GM18519 (cell line): ENCODE results near the gene PDZRN3.

Source experiments
- ATAC-seq: cut with Tn5 transposase; IDR thresholded peaks from one replicate; pipeline ENCODE4 v1.9.1; 2021; ENCODE audit warnings: mild to moderate bottlenecking, moderate library complexity; ENCODE audit not compliant: unreplicated experiment, low FRiP score

The PDZRN3 gene

DNA sequence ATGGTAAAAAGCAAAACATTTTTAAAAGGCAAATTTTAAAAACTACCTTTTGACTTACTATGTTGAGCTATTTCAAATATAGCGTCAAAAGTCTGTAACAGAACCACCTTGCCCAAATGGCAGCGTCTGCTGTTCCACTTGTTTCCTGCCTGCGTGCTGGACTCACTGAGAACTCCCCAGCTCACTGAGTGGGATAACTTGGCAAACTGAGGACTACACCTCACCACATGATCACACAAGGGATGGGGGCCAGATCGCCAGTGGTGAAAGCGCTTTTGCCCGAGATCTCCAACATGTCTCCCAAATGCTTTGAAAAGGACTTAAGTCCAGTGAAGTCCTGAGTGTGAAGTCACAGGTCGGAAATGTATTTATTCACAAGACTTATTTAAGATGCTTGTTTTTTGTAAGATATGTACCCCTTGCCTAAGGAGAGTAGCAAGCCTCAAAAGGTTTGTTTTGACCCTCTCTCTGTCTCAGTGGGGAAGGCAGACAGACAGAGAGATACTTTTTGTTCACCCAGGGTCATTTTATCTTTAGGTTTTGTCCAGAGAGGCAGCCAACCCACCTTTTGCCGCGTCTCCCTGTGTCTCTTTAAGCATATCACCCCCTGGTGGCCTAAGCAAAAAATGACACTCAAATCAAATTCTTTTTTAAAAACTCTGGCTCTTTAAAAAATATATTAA, 192.6 kb downstream of the PDZRN3 start:
- ATAC-seq, result no peak

DNA sequence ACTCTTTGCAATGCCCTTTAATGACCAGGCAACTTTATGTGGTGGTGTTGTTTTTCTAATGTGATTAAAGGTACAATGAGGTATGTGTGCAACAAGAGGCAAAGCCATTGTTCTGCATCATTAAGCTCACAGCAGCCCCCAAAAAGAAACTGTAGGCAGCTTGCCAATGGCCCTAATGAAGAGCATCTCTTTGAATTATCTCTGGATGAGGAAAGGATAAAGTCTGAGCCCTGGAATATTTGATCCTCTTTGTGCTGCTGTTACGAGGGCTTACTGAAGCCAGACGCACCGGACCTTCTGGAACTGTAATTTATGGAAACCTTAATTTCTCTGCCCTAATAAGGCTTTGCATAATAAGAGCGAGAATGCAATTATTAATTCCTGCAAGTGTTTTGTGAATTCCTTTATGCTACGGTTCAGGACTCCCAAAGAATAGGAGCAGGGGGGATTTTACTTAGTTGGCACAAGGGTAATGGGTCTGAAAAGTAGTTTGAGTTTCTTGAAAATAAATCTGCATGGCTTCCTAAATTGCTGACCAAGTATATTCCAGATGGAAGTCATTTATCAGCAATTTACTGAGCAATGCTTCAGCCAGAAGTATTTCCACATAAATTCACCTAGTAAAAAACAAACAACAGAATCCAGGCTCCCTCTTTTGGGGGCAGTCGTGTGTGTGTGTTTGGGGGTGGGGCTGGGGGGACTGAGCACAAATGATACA, 193.4 kb downstream of the PDZRN3 start:
- ATAC-seq, result no peak

DNA sequence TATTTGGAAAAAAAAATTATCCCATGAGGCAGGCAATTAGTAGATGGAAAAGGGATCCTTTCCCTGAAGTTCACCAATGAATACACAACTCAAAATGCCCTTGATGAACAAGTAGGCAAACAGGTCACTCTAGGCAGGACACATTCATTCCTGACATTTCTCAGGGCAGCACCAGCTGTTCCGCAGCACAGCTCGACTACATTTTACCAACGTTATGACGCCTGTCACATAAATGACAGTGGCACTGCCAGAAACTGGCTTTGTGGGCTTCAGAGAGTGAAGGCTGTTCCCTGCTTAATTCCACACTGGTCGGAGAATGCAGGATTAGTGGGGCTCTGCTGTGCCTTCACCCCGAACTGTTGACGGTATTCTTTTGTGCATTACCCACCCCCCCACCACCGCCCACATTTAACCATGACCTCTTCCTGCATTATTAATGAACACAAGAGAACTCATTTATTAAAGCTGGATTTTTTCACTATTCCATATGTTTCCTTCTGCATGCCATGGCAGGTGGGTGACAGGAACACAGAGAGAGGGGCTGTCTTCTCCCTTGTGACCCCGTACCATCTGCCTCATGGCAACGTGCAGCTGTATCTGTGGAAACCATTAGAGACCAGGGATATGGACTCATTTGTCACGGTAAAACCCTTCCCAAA, 197.6 kb downstream of the PDZRN3 start:
- ATAC-seq, result no peak

DNA sequence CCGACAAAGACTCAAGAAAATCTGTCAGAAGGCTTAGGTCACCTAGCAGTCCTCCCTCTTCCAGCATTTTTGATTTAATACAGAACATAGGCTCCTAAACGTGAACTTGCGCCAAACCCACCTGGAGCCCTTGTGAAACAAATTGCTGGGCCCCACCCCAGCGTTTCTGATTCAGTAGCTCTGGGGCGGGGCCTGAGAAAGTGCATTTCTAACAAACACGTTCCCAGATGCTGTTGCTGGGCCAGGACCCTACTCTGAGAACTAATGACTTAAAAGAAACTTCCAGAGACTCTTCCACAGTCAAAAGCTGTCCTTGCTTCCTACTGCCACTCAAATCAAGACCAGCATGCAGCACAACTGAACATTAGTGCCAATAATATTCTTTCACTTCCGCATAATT, 198.1 kb downstream of the PDZRN3 start:
- no peak for ATAC-seq

DNA sequence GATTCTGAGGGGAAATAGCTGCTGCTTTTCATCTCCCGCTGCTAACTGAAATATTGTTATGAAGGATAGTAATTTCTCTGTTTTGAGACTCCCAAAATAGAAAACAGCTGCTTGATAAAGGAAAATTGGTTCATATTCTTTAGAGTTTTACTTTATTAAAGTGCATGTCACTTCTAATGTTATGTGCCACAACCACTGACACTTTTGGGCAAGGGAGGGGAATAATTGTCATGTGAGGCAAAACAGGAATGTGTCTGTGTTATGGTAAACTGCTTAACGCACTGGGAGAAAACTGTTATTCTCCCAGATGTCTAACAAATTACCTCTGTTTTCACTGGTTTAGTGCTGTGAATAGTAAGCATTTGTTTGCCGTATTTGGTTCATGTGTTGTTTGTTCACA, 201.6 kb downstream of the PDZRN3 start:
- no peak for ATAC-seq

DNA sequence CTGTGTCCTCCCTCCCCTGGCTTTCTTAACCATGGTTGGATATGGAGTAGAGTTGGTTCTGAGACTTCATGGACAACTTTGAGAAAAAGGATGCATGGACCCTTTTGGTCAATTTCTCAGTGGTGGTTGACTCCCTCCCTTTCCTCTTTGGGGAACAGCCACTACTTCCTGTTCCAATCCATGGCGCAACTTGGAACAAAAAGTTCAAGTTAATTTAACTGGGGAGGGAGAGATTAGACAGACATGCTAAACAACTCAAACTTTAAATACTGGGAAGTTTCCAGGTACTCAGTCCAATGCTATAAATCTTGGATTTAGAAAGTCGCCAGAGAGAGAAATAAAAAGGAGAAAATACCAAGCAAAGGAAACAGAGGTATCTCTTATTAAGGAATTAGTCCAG, 202.2 kb downstream of the PDZRN3 start:
- ATAC-seq, result no peak

DNA sequence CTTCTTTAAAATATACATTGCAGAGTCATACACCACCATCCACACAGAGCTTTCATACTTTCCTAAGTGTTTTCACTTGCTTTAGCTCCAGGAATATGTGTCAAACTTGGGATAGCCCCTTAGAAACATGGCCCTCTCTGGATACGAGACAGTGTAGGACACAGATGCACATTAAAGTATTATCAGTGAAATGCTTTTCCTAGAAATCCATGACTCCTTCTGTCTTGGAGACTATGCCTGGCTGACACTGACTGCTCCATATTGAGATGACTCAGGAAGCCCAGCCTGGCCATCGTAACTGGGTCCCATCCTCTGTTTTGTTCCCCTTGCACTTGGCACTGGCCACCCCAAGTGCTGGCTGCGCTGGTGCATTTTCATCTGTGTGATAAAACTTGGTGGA, 204.8 kb downstream of the PDZRN3 start:
- no peak for ATAC-seq

DNA sequence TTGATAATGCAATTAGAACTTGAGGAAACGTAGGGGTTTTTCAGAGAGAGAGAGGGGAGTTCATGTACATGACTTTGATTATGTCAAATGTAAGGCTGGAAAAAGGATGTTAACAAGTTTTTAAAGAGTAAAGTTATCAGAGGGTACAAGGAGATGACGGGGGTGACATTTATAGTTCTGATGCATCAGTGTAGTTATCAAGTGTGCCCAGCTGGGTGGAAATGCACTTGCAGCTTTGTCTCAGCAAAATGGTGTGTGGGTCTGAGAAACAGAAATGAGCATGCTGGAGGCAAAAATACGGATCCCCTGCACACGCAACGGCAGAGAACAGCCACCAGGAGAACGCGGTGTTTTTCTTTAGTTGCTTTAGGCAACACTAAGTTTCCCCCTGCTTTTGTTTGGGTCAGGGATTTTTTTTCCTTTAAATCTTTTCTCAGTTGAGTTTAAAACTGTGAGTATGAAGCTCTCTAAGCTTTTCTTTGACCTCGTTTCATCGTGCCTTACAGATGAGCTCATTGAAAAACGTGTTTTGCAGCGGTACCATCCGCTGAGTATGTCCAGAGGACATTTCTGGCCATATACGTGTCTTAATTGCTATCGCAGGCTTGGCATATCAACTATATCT, 205.4 kb downstream of the PDZRN3 start:
- ATAC-seq, result no peak

DNA sequence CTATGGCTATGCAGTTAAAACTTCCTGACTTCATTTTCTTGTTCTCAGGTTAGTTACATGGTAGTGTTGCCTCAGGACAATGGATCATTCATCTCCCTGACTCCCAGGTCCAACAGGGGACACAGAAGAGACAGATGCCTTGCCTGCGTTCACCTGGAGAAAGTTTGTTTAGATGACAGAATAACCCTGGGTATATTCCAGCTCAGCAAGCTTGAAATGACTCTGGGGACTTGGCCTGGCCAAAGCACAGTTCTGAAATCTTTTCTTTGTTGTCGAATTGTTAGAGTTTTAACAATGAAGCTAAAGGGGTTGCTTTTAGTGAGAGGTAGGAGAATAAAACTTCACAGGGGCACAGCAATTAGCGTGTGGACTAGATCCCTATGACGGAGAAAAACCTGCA, 206.1 kb downstream of the PDZRN3 start:
- ATAC-seq, result no peak

DNA sequence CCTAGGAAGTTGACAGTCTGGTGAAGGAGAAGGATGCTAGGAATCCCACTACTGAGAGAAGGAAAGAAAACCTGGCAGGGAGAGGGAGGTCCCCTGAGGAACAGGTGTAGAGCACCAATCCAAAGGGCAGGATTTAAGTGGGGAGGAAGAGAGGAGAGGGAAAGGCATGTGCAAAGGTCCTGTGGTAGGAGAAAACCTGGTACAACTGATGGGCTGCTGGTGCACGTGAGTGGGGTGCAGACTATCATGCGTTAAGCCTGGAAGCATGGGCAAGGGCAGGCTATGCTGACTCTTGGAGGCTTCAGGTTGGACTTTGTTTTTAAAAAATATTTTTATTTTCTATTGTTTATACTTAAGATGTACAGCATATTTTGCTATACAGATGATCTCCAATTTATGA, 209.6 kb downstream of the PDZRN3 start:
- no peak for ATAC-seq

DNA sequence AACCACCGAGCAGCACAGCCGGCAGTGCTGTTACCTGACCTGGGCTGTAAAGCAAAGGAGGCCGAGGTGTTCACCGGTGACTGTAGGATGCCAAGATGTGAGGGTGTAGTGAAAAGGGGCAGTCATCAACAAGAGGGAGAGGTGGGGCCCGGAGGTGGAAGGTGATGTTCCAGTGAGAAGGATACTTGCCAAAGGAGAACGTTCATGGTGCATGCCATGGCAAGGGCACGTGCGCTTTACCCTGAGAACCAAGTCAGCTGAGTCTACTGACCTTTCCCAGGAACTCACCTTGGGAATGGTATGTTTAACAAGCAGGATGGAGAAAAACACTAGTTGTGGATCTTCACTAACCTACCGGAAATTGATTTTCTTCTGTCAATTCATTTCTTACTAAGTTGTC, 211.1 kb downstream of the PDZRN3 start:
- no peak for ATAC-seq

DNA sequence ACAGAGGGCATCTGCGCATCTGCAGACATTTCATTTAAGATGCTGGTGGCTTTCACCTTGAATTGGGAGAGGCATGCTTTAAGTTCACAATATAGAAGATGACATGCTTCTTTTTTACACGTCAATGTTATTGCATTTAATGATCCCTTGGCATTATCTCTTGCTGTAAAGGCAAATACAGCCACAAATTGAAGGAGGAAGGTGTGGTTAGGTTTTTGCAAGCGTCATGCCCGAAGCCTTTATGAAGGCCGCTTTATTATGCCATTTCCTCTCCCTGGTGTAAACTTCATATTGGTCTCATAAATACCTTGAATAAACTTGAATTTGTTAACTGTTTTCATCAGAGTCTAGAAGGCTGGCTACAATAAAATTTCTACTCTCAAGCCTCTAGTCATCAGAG, 212.7 kb downstream of the PDZRN3 start:
- ATAC-seq, result no peak

DNA sequence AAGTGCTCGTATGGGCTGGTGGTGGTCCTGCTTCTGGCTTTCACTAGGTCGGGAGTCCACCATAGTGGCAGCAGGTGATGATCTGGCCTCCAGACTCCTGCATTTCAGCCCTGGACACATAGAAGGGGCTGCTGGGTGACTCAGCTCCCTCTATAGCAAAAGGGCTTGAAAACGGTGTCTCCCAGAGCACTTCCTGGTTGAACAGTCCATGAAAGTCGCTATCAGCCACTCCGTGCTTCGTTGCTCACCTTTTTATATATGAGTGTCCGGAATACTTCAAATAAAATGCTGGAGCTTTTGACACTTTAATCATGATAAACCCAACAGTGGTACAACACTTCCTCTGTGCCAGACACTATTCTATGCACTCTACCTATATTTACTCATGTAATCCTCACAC, 213.2 kb downstream of the PDZRN3 start:
- ATAC-seq, result no peak

DNA sequence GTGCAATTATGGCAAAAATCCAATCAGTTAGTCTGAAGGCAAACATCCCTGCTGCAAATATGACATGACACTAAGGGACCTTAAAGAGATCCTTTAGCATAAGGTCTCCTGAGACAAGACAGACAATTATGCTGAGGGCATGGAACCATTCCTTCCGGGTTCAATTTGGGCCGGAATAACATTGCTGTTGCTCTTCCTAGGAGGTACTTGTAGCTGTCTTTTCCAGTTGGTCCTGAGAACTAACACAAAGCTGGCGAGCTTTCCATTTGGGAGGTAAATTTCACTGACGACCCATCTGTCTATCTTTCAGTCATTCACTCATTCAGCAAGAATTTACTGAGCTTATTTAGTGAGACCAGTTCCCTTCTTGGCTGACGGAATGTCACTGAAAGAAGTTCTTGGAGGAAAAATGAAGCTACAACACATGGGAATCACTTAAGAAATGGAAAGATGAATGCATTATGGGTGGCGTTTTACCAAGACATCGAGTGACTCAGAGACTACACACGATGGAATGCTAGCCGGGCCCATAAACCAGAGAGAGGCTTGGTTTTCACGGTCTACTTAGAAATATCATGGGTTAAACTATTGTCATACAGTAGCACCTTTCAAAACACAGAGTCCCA, 215.5 kb downstream of the PDZRN3 start:
- ATAC-seq, result no peak

DNA sequence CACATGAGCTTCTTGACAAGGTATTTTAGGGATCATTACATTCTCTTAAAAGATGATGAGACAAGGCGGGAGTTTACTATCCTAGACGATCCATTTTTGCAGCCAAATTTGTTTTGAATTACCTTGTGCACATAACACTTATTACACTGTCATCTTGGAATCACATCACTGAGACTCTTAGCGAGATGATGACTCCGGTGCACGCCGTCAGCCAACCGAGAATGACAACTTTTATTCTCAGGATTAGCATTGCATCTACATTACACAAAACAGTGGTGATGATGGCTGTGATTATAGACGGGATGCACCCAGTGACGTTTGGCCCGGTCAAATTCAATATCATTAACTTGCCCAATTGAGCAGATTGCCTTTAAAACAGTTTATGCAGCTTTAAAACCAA, 216.1 kb downstream of the PDZRN3 start:
- no peak for ATAC-seq

DNA sequence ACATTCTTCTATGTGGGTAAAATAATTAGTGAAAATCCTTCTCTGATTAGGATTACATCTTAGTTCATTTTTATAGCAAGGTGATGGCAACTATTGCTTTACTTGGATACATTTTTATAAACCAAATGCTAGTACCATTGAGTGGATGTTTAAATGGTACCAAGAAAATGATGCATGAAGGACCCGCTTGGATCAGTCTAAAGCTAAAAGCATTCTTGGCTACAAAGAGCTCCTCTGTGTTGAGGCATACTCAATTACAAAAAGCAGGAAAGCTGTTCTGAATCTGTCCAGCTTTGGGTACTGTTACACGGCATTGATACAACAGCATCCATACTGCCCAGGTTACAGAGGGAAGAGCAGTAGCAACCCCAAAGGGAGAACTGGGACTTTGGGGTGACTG, 217.2 kb downstream of the PDZRN3 start:
- ATAC-seq, result no peak

DNA sequence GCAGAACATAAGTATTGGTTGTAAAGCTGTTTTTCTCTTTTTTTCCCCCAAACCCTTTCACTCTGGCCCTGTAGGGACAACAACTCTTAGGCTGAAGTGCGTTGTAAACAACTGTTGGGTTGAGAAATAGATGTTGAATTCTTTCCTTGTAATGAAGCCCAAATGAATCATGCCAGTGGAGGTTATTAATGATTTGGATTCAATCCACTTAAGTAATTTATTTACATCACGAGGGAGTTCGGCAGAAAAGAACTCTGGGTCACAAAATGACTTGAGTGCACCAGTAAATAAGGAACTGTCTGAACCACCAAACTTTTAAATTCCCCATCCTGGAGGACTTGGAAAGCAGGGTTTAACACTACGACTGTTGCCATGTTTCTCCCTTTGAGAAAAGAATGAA, 218.9 kb downstream of the PDZRN3 start:
- ATAC-seq, result no peak

DNA sequence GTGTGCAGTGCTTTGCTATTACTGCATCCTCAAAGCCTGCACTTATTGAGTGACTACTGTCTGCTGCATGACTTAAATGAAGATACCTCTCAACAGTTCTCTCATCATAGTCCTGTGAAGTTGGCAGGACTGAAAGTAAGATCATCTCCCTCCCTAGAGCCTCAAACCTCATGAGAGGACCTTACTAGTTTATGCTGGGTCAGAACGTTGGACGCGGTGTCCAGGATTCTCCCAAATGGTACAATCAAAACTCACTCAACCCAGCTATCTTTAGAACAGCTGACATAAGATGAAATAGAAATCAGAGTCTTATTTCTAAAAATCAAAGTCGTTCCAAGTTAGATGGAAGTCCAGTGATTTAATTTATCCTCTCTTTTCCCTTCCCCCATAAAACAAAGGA, 219.7 kb downstream of the PDZRN3 start:
- ATAC-seq, result no peak

DNA sequence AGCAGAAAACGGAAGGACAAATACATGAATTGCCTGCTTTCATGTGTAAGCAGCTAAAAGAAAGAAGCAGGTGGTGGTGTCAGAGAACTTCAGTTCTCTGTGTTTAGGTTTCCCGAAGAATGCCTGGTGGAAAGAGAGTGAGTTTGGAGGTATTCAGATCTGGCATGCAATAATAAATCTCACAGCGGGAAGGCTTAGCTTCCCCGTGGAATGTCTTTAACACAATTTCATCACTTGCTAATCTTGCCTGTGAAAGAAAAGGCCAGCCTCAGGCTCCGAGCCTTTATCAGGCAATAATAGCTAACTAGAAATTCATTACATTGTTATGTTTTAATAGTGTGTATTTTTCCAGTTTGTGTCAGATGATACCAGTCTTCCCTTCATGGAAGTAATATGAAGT, 220.3 kb downstream of the PDZRN3 start:
- ATAC-seq, result no peak

DNA sequence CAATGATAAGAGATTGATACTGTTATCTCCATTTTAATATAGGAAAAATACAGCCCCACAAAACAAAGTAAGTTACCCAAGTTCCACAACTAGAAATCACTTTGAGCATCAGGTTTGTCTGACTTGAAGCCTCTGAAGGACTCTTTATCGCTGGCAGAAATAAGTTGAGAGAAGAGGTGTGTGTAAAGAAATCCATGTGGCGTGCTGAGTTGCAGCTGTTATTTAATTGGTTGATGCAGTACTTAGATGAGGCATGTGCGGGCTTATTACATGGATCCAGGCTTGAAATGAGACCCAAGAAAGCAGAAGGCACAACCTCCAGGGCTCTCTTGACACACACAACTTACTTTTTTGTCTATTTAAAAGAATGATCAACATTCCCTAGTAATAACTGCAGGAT, 221.3 kb downstream of the PDZRN3 start:
- ATAC-seq, result no peak
